H9 (cell line): ENCODE data around the gene CMTM7. TPM values are rescaled to one million over a fixed set of nuclear protein-coding genes. Genes with fewer than 3 reads are reported as not detected.
A peak's percentile ranks its signal among the peaks of the same experiment; 100 is the strongest.

Source experiments
- DNase-seq: peaks from one replicate; pipeline ENCODE4 v3.0.0-alpha.2; 2017
- H2AFZ ChIP-seq: one replicate; pipeline ENCODE4 v1.6.1; 2013; ENCODE audit warnings: mild to moderate bottlenecking, low read length, control low read depth, moderate library complexity
- H2AK5ac ChIP-seq: 2 replicates; pipeline ENCODE4 v1.6.1; 2013; ENCODE audit warnings: low read length, control low read depth, mixed read lengths; ENCODE audit not compliant: insufficient read length
- H2BK120ac ChIP-seq: one replicate; pipeline ENCODE4 v1.6.1; 2013; ENCODE audit warnings: low read depth, mild to moderate bottlenecking, low read length, control low read depth, inconsistent platforms; ENCODE audit not compliant: poor library complexity, severe bottlenecking
- H2BK12ac ChIP-seq: 2 replicates; pipeline ENCODE4 v1.6.1; 2013; ENCODE audit warnings: low read length, control low read depth, mixed read lengths, low read depth; ENCODE audit not compliant: insufficient read length
- H2BK15ac ChIP-seq: 2 replicates; pipeline ENCODE4 v1.6.1; 2013; ENCODE audit warnings: low read depth, low read length, control low read depth
- H2BK20ac ChIP-seq: one replicate; pipeline ENCODE4 v1.6.1; 2013; ENCODE audit warnings: low read depth, mild to moderate bottlenecking, low read length, control low read depth, inconsistent platforms; ENCODE audit not compliant: poor library complexity, severe bottlenecking
- H2BK5ac ChIP-seq: 2 replicates; pipeline ENCODE4 v1.6.1; 2013; ENCODE audit warnings: low read length, control low read depth, mixed read lengths; ENCODE audit not compliant: insufficient read length
- H3K14ac ChIP-seq: 2 replicates; pipeline ENCODE4 v1.6.1; 2013; ENCODE audit warnings: low read length, control low read depth; ENCODE audit not compliant: insufficient read depth
- H3K18ac ChIP-seq: 2 replicates; pipeline ENCODE4 v1.6.1; 2013; ENCODE audit warnings: low read depth, mild to moderate bottlenecking, mixed read lengths, low read length, control low read depth; ENCODE audit not compliant: insufficient read length
- H3K23ac ChIP-seq: 2 replicates; pipeline ENCODE4 v1.6.1; 2013; ENCODE audit warnings: low read length, control low read depth, mixed read lengths, low read depth; ENCODE audit not compliant: insufficient read length
- H3K23me2 ChIP-seq: 2 replicates; pipeline ENCODE4 v1.6.1; 2013; ENCODE audit warnings: low read depth, mild to moderate bottlenecking, mixed read lengths, low read length, control low read depth; ENCODE audit not compliant: insufficient read length, poor library complexity, severe bottlenecking
- H3K27ac ChIP-seq: 2 replicates; pipeline ENCODE4 v1.5.1; 2013; ENCODE audit warnings: low read length, control low read depth, mixed read lengths, low read depth; ENCODE audit not compliant: insufficient read length
- H3K27me3 ChIP-seq: 2 replicates; pipeline ENCODE4 v1.6.1; 2013; ENCODE audit warnings: low read length, control low read depth, inconsistent platforms; ENCODE audit not compliant: insufficient read depth
- H3K4ac ChIP-seq: 2 replicates; pipeline ENCODE4 v1.6.1; 2013; ENCODE audit warnings: low read depth, mild to moderate bottlenecking, control low read depth, inconsistent platforms, low read length, moderate library complexity
- H3K4me1 ChIP-seq: 2 replicates; pipeline ENCODE4 v1.6.1; 2013; ENCODE audit warnings: low read length, control low read depth, inconsistent platforms; ENCODE audit not compliant: insufficient read depth
- H3K4me2 ChIP-seq: 2 replicates; pipeline ENCODE4 v1.6.1; 2013; ENCODE audit warnings: low read length, control low read depth, mixed read lengths; ENCODE audit not compliant: insufficient read length, insufficient read depth
- H3K56ac ChIP-seq: 2 replicates; pipeline ENCODE4 v1.6.1; 2013; ENCODE audit warnings: low read depth, mild to moderate bottlenecking, mixed read lengths, low read length, control low read depth; ENCODE audit not compliant: insufficient read length
- H3K79me1 ChIP-seq: 2 replicates; pipeline ENCODE4 v1.6.1; 2013; ENCODE audit warnings: low read depth, mild to moderate bottlenecking, moderate library complexity, low read length, control low read depth, inconsistent platforms; ENCODE audit not compliant: insufficient read depth, poor library complexity, severe bottlenecking
- H3K79me2 ChIP-seq: 2 replicates; pipeline ENCODE4 v1.6.1; 2013; ENCODE audit warnings: low read length, control low read depth, inconsistent platforms; ENCODE audit not compliant: insufficient read depth
- H3K9ac ChIP-seq: 2 replicates; pipeline ENCODE4 v1.6.1; 2013; ENCODE audit warnings: low read length, control low read depth, mixed read lengths; ENCODE audit not compliant: insufficient read length; ENCODE audit errors: extremely low read depth
- H3K9me3 ChIP-seq: one replicate; pipeline ENCODE4 v1.6.1; 2013; ENCODE audit warnings: low read depth, low read length, inconsistent platforms; ENCODE audit not compliant: control insufficient read depth
- H3T11ph ChIP-seq: one replicate; pipeline ENCODE4 v1.6.1; 2013; ENCODE audit warnings: mild to moderate bottlenecking, low read length, control low read depth, inconsistent platforms
- H4K20me1 ChIP-seq: one replicate; pipeline ENCODE4 v1.6.1; 2013; ENCODE audit not compliant: control insufficient read depth, insufficient read length, insufficient read depth
- H4K5ac ChIP-seq: 2 replicates; pipeline ENCODE4 v1.6.1; 2013; ENCODE audit warnings: low read depth, mild to moderate bottlenecking, mixed read lengths, low read length, control low read depth; ENCODE audit not compliant: insufficient read length
- H4K8ac ChIP-seq: replicated peaks from 2 replicates; pipeline ENCODE4 v1.6.1; 2013; ENCODE audit warnings: low read length, control low read depth, mixed read lengths, low read depth; ENCODE audit not compliant: insufficient read length
- H4K91ac ChIP-seq: 2 replicates; pipeline ENCODE4 v1.6.1; 2013; ENCODE audit warnings: low read depth, mild to moderate bottlenecking, moderate library complexity, mixed read lengths, low read length, control low read depth; ENCODE audit not compliant: insufficient read length
- H3K27ac Mint-ChIP-seq, 3 experiments: 2 replicates in 2 of 3; 3 replicates in 1 of 3; pipeline ENCODE4 v1.8.0; 2020 to 2021; ENCODE audit warnings: mixed read lengths in 3 of 3, mild to moderate bottlenecking in 1 of 3, moderate library complexity in 1 of 3
- H3K27me3 Mint-ChIP-seq: 2 replicates; pipeline ENCODE4 v1.8.0; 2021; ENCODE audit warnings: low read depth, mild to moderate bottlenecking, moderate library complexity, mixed read lengths
- H3K36me3 Mint-ChIP-seq, 3 experiments: 2 replicates in 2 of 3; 3 replicates in 1 of 3; pipeline ENCODE4 v1.8.0; 2020 to 2021; ENCODE audit warnings: low read depth in 3 of 3, mixed read lengths in 3 of 3; ENCODE audit not compliant: insufficient read depth in 1 of 3
- H3K4me1 Mint-ChIP-seq, 2 experiments: 2 replicates each; pipeline ENCODE4 v1.8.0; 2020; ENCODE audit warnings: mixed read lengths in 2 of 2
- H3K4me3 Mint-ChIP-seq, 2 experiments: 2 replicates in 1 of 2; 3 replicates in 1 of 2; pipeline ENCODE4 v1.8.0; 2020 to 2021; ENCODE audit warnings: mild to moderate bottlenecking in 2 of 2, mixed read lengths in 2 of 2, moderate library complexity in 1 of 2
- H3K9me3 Mint-ChIP-seq, 2 experiments: 2 replicates in 1 of 2; 3 replicates in 1 of 2; pipeline ENCODE4 v1.8.0; 2020; ENCODE audit warnings: mild to moderate bottlenecking in 2 of 2, mixed read lengths in 2 of 2, moderate library complexity in 1 of 2
- WGBS: extraction: QIAGEN DNeasy Blood & Tissue Kit; methylation state at CpG from one replicate; pipeline ENCODE4 v1.1.7; 2013; ENCODE audit warnings: missing lambda C conversion rate, low lambda C conversion rate, mixed read lengths; ENCODE audit not compliant: insufficient read length; ENCODE audit errors: extremely low coverage; 5-methylcytosine and 5-hydroxymethylcytosine counted together
- total RNA-seq: library from RNA; stranded (reverse); gene quantifications from 2 replicates; pipeline ENCODE4 v1.2.1, GENCODE V29; 2021
- TF ChIP-seq, protein P1 (sequence below): fragments of 200-600 bp; sonication (generic); conservative IDR thresholded peaks from 3 replicates; pipeline ENCODE4 v1.8.0; 2021; ENCODE audit warnings: antibody characterized with exemption, mild to moderate bottlenecking

Gene CMTM7
- total RNA-seq, 1 experiment from 2014 or later, result 23.9 TPM

GRCh38 chr3:32432045-32432710, 40.5 kb downstream of the CMTM7 start:
- Histone ChIP-seq H3K4me2 (no peak overlapping the region), H3K27ac (no peak overlapping the region), H3K27me3 (no peaks in the 10 kb centered on the region), H4K20me1 (no peaks in the 10 kb centered on the region), H3K18ac (no peak overlapping the region), H3K9ac (no peak overlapping the region), H3K23me2 (no peaks in the 10 kb centered on the region), H4K91ac (no peak overlapping the region), H3K79me2 (no peaks in the 10 kb centered on the region), H4K8ac (no peak overlapping the region), H2BK12ac (no peak overlapping the region), H2BK5ac (no peak overlapping the region), H2AFZ (no peak overlapping the region), H3K4ac (no peak overlapping the region), H3K14ac (no peak overlapping the region), H3K56ac (no peak overlapping the region), H3K79me1 (no peaks in the 10 kb centered on the region), H2BK15ac (no peak overlapping the region), H3K9me3 (no peaks in the 10 kb centered on the region), H2BK120ac (no peak overlapping the region), H4K5ac (no peak overlapping the region), H3K4me1 (no peaks in the 10 kb centered on the region), H2BK20ac (no peak overlapping the region), H3T11ph (no peak overlapping the region), H2AK5ac (no peak overlapping the region), H3K23ac (no peak overlapping the region)
- no CpG with 5 or more reads among the region's 6 CpGs for whole genome bisulfite sequencing
- peak overlapping the region in 1 of 3 experiments; percentile 97; a peak in 2 of 7 replicates for H3K27ac Mint-ChIP-seq
- H3K27me3 Mint-ChIP-seq, result no peaks in the 10 kb centered on the region
- TF ChIP-seq, protein P1, sequence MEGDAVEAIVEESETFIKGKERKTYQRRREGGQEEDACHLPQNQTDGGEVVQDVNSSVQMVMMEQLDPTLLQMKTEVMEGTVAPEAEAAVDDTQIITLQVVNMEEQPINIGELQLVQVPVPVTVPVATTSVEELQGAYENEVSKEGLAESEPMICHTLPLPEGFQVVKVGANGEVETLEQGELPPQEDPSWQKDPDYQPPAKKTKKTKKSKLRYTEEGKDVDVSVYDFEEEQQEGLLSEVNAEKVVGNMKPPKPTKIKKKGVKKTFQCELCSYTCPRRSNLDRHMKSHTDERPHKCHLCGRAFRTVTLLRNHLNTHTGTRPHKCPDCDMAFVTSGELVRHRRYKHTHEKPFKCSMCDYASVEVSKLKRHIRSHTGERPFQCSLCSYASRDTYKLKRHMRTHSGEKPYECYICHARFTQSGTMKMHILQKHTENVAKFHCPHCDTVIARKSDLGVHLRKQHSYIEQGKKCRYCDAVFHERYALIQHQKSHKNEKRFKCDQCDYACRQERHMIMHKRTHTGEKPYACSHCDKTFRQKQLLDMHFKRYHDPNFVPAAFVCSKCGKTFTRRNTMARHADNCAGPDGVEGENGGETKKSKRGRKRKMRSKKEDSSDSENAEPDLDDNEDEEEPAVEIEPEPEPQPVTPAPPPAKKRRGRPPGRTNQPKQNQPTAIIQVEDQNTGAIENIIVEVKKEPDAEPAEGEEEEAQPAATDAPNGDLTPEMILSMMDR, result no peak
- no peak for DNase-seq
- H3K36me3 Mint-ChIP-seq, result no peaks in the 10 kb centered on the region; a peak in 1 of 7 replicates
- no peaks in the 10 kb centered on the region for H3K9me3 Mint-ChIP-seq
- H3K4me3 Mint-ChIP-seq, result no peak overlapping the region
- peaks cover 13 to 14% of the 10 kb centered on the region in 2 experiments for H3K4me1 Mint-ChIP-seq
